Spinal cord (tissue), 10 donors: ENCODE results near the gene GSG1L2. TPM values are rescaled to one million over a fixed set of nuclear protein-coding genes. Genes with fewer than 3 reads are reported as not detected.

Experiments
- DNase-seq, 6 donors: peaks; one replicate each; pipeline versions ENCODE4 v3.0.0 to v3.0.0-alpha.2; 2013 to 2015; ENCODE audit warnings: low spot score in 6 of 6, low read depth in 4 of 6
- H3K27ac ChIP-seq: one replicate; pipeline ENCODE4 v1.5.1; 2013; ENCODE audit warnings: low read depth, low read length, control low read depth
- H3K27me3 ChIP-seq: one replicate; pipeline ENCODE4 v1.6.1; 2013; ENCODE audit warnings: low read length; ENCODE audit not compliant: control insufficient read depth, insufficient read depth
- H3K36me3 ChIP-seq: one replicate; pipeline ENCODE4 v1.6.1; 2013; ENCODE audit warnings: low read length; ENCODE audit not compliant: control insufficient read depth, insufficient read depth
- H3K4me1 ChIP-seq: one replicate; pipeline ENCODE4 v1.6.1; 2013; ENCODE audit warnings: low read length; ENCODE audit not compliant: control insufficient read depth, insufficient read depth
- H3K4me3 ChIP-seq: one replicate; pipeline ENCODE4 v1.5.1; 2013; ENCODE audit warnings: low read depth, low read length, control low read depth
- H3K9me3 ChIP-seq: one replicate; pipeline ENCODE4 v1.6.1; 2013; ENCODE audit warnings: low read length; ENCODE audit not compliant: control insufficient read depth, insufficient read depth
- WGBS: methylation state at CpG from one replicate; pipeline ENCODE4 v1.1.5; 2013; ENCODE audit warnings: missing lambda C conversion rate; ENCODE audit not compliant: insufficient coverage; 5-methylcytosine and 5-hydroxymethylcytosine counted together
- polyA plus RNA-seq, 2 donors: library from polyadenylated mRNA; unstranded; fragments of 120-200 nt; gene quantifications; one replicate each; pipeline ENCODE4 v1.2.1, GENCODE V29; 2013; ENCODE audit not compliant: insufficient read length in 2 of 2
- total RNA-seq, 2 donors: library from RNA; depleted of rRNA in 1 of 2; stranded (reverse); fragments of 120-200 nt in 1 of 2; fragments of >200 nt in 1 of 2; gene quantifications; one replicate each; pipeline versions ENCODE4 v1.2.3 to v1.2.4, GENCODE V29; 2013 to 2014
- donor health status: healthy.

GSG1L2 gene
- total and polyA plus RNA-seq, 4 donors = not detected

GRCh38 chr17:9760266-9760665 lies 61.6 kb downstream of the GSG1L2 start:
- H3K27me3 ChIP-seq = peaks cover 2% of the 10 kb centered on the region
- WGBS = no CpG with 5 or more reads among the region's 1 CpG
- H3K4me1 ChIP-seq = no peaks in the 10 kb centered on the region
- no peaks in the 10 kb centered on the region for H3K36me3 ChIP-seq
- H3K4me3 ChIP-seq = no peak overlapping the region
- no peak overlapping the region for H3K27ac ChIP-seq
- DNase-seq = no peak
- no peaks in the 10 kb centered on the region for H3K9me3 ChIP-seq

- Histone ChIP-seq H3K27me3 (no peaks in the 10 kb centered on the region), H3K4me3 (no peak overlapping the region), H3K9me3 (no peaks in the 10 kb centered on the region), H3K4me1 (no peaks in the 10 kb centered on the region), H3K27ac (no peak overlapping the region), H3K36me3 (no peaks in the 10 kb centered on the region)
- DNase-seq = no peak
- WGBS = 96% methylated on average over 2 of the region's 3 CpGs
Measured at GRCh38 chr17:9755083-9755482, 66.8 kb downstream of the GSG1L2 start.

Other genes with a start within 250 kb of the GSG1L2 start
- 10 to 100 TPM; 64.9 to 89.2 TPM for gene STX8, start 246.3 kb downstream of the GSG1L2 start, total RNA-seq
- gene STX8, start 246.3 kb downstream of the GSG1L2 start, polyA plus RNA-seq = 10 to 100 TPM; 55.5 to 61.5 TPM
- gene CFAP52, start 245.4 kb downstream of the GSG1L2 start, total RNA-seq = 10 to 100 TPM in 1 of 2 donors, 1 to 10 TPM in 1; 7.5 to 26.7 TPM
- gene CFAP52, start 245.4 kb downstream of the GSG1L2 start, polyA plus RNA-seq = 10 to 100 TPM; 14.1 to 19.3 TPM
- 1 to 10 TPM; 1.4 to 3.9 TPM for gene USP43, start 176.6 kb downstream of the GSG1L2 start, total RNA-seq
- gene USP43, start 176.6 kb downstream of the GSG1L2 start, polyA plus RNA-seq = 1 to 10 TPM; 6.0 to 6.5 TPM
- gene DHRS7C, start 30.5 kb downstream of the GSG1L2 start, total RNA-seq = not detected
- gene DHRS7C, start 30.5 kb downstream of the GSG1L2 start, polyA plus RNA-seq = under 1 TPM in 1 of 2 donors, not detected in 1; 0.18 TPM
- 1 to 10 TPM; 1.5 to 1.8 TPM for gene GLP2R, start 3.8 kb upstream of the GSG1L2 start, total RNA-seq
- under 1 TPM; 0.11 to 0.35 TPM for gene GLP2R, start 3.8 kb upstream of the GSG1L2 start, polyA plus RNA-seq
- gene RCVRN, start 83.2 kb upstream of the GSG1L2 start, total RNA-seq = under 1 TPM in 1 of 2 donors, not detected in 1; 0.33 TPM
- gene RCVRN, start 83.2 kb upstream of the GSG1L2 start, polyA plus RNA-seq = 1 to 10 TPM in 1 of 2 donors, not detected in 1; 1.3 TPM